AML-193 (cell line): Measurements from ENCODE around the gene FAM174C.

Experiments used
- DNase-seq, 2 experiments: peaks; one replicate each; lab custom pipeline; 2025; lab: John Stamatoyannopoulos, UW

FAM174C gene

DNA sequence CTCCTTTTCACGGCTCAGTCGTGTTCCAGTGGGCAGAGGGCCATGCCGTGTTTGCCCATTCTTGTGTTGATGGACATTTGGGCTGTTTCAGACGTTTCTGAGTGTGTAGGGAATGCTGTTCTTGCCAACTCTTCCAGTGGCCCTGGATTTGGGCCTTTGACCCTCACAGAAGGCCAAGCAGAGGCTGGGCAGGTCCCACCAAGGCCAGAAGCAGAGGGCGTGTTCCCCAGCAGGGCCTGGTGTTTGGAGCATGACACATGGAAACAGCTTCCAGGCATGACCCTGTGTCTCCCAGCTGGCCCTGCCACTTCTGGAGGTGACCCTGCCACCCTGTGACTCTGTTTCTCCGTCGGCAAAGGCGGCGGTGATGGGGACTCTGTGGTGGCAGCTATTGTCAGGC is 46.2 kb downstream of the FAM174C start:
- no peak for DNase-seq

DNA sequence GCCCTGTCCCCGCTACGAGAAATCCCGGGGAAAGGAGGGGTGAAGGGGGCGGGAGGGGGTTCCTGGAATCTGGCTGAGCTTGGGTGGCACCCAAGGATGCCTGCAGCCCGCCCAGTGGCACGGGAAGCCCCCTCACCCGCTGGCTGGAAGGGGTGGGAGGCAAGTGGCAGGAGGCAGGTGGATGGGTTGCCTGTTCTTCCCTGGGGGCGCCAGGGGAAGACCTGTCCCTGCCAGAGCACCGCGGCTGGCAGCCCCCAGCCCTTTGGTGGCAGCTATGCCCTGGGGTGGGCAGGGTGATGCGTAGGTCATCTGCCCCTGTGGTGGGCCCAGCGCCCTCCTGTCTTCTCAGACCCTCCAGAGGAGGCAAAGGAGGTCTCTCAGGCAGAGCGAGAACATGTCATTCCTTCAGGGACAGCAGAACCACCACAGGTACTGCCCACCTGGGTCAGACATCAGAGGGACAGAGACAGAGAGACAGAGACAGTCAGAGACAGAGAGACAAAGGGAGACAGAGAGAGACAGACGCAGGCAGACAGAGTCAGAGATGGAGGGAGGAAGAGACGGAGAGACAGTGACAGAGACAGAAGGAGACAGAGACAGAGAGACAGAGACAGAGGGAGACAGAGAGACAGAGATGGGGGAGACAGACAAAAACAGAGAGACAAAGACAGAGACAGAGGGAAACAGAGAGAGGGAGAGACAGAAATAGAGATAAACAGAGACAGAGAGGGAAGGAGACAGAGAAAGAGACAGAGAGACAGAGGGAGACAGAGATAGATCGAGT is 47.1 kb downstream of the FAM174C start:
- no peak for DNase-seq

DNA sequence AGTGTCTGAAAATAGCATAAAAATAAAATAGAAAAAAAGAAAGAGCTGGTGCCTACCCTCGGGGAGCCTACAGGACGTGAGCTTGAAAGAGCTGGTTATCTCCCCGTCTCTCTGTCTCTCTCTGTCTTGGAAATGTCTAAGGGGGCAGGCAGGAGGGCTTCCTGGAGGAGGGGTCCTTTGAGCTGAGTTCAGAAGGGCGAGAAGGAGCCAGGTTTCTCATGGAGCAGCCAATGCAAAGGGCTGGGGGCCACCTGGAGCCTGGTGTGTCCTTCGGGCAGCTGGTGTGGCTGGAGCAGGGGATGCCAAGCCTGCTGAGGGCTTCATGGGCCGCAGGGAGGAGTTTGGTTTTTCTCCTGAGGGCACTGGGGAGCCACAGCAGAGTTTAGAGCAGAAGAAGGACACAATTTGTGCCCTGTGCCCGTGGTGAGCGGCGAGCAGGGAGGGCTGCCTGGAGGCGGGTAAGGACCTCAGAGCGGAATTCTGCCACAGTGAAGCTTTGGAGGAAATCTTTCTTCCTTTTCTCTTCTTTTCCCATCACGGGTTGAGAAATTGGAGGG is 49.0 kb downstream of the FAM174C start:
- no peak for DNase-seq

DNA sequence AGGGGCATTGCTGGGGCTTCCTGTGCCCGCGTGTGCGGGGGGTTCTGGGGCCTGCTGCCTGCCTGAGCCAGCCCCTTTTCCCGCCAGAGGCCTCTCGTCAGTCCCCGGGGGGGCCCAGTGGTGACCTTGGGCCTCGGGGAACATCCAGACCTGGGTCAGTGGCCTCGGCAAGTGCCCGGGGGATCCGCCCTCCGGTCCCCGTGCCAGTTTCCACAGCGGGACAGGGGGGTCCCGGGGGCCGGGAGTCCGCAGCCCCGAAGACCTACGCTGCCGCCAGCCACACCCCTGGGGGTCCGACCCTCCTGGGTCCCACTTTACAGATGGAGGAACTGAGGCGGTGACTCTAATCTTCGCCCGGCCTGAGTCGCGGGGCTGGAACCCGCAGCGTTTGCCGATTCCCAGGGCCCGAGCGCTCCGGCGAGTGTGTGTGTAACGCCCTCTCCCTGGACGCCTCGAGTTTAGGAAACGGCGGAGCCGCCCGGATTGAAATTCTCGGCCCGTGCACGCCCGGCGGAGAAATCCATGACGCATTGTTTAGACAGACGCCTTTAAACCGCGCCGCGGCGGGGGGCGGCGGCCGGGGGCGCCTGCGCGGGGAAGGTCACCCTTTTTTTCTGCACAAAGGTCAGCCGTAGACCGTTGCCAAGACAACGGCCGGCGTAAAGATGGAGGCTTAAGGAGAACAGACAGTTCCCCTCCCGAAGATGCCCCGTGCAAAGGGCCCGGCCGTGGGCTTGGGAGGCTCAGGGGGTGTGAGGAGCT is 49.7 kb downstream of the FAM174C start:
- DNase-seq, result no peak

DNA sequence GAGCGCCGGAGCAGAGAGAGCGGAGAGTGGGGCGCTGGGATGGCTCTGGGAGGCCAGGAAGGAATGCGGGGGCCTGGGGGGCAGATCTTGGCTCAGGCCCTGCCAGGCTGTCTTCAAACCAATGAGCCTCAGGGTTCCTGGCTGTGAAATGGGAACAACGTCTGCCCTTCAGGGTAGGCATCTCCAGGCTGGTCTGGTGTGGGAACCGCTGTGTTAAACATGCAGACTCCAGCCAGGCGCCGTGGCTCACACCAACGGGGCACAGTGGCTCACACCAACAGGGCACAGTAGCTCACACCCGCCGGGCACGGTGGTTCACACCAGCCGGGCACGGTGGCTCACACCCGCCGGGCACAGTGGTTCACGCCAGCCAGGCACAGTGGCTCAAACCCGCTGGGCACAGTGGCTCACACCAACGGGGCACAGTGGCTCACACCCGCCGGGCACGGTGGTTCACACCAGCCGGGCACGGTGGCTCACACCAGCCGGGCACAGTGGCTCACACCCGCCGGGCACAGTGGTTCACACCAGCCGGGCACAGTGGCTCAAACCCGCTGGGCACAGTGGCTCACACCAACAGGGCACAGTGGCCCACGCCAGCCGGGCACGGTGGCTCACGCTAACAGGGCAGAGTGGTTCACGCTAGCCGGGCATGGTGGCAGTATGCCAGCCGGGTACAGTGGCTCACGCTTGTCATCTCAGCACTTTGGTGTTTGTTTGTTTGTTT is 50.4 kb downstream of the FAM174C start:
- DNase-seq, result no peak

DNA sequence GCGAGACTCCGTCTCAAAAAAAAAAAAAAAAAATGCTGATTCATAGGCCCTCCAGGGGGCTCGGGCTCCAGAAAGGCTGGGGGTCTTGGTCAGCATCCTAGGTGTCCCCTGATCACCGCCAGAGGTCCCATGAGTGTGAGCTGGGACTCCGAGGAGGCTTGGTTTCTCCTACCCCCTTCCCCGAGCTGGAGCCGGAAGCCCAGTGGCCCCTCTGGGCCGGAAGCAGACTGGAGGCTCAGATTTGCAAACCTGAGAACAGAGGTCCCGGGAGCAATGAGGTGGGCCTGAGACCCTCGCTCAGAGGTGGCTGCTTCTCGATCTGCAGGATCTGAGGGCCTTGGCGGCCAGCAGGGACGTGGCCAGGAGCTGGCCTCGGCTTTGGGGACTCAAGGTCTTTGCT is 51.8 kb downstream of the FAM174C start:
- no peak for DNase-seq
